ENCODE measurements around the gene TADA2A. TPM values are rescaled to one million over a fixed set of nuclear protein-coding genes. Genes with fewer than 3 reads are reported as not detected.
A peak's percentile ranks its signal among the peaks of the same experiment; 100 is the strongest.

TADA2A gene
- total RNA-seq, 2 donors from 2014 or later: 26.9 to 31.6 TPM

DNA sequence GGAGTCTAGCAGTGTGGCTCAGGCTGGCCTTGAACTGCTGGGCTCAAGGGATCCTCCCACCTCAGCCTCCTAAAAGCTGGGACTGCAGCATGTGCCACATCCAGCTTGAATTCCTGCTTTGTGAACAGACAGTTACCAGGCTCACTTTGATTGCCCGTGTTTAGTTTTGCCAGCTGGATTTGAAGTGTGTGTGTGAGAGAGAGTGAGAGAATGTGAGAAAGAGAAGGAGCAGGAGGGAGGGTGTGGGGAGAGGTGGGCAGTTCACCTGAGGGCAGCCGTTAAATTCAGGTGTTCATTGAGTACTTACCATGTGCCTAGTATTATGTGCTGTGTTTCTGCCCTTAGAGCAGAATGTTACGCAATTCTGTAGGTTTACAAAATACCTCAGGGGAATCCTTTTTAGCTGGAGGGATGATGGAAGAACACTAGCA is 87.7 kb downstream of the TADA2A start:
- H3K9me3 Mint-ChIP-seq: peaks cover 3% of the 10 kb centered on the region
- peaks cover 14% of the 10 kb centered on the region for H3K27me3 Mint-ChIP-seq (ENCODE audit: insufficient read depth)
- TF ChIP-seq, protein P1, sequence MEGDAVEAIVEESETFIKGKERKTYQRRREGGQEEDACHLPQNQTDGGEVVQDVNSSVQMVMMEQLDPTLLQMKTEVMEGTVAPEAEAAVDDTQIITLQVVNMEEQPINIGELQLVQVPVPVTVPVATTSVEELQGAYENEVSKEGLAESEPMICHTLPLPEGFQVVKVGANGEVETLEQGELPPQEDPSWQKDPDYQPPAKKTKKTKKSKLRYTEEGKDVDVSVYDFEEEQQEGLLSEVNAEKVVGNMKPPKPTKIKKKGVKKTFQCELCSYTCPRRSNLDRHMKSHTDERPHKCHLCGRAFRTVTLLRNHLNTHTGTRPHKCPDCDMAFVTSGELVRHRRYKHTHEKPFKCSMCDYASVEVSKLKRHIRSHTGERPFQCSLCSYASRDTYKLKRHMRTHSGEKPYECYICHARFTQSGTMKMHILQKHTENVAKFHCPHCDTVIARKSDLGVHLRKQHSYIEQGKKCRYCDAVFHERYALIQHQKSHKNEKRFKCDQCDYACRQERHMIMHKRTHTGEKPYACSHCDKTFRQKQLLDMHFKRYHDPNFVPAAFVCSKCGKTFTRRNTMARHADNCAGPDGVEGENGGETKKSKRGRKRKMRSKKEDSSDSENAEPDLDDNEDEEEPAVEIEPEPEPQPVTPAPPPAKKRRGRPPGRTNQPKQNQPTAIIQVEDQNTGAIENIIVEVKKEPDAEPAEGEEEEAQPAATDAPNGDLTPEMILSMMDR (conservative IDR thresholded peaks at IDR 0.05): no peak
- H3K36me3 Mint-ChIP-seq (ENCODE audit: low read depth): peaks cover 2% of the 10 kb centered on the region
- 91 to 100% methylated on average over 2 to 3 of the region's 3 CpGs for WGBS, 2 experiments (ENCODE audit: insufficient coverage in 1 of 2, insufficient read length in 1 of 2)
- no peak overlapping the region for H3K27ac Mint-ChIP-seq
- no peaks in the 10 kb centered on the region for H3K27me3 ChIP-seq (ENCODE audit: control insufficient read depth, insufficient read depth, low read length, poor library complexity, severe bottlenecking)
- H3K27ac ChIP-seq (ENCODE audit: low read depth, low read length): no peak overlapping the region
- no peak for DNase-seq
- H3K4me3 ChIP-seq (ENCODE audit: low read length): no peak overlapping the region
- peaks cover 3% of the 10 kb centered on the region for H3K4me1 ChIP-seq (ENCODE audit: control insufficient read depth, insufficient read depth, low read length)
- no peak overlapping the region for H3K9ac ChIP-seq (ENCODE audit: extremely low read depth, low read length, poor library complexity, severe bottlenecking)
- H3K9me3 ChIP-seq (ENCODE audit: control insufficient read depth, low read length): peaks cover 11% of the 10 kb centered on the region
- H3K4me3 Mint-ChIP-seq: no peak overlapping the region
- H3K36me3 ChIP-seq (ENCODE audit: control insufficient read depth, insufficient read depth, low read length): peaks cover 10% of the 10 kb centered on the region
- peaks cover 21% of the 10 kb centered on the region for H3K4me1 Mint-ChIP-seq

GRCh38 chr17:37494971-37495370 is 88.3 kb downstream of the TADA2A start:
- Histone ChIP-seq H3K4me1 (ENCODE audit: control insufficient read depth, insufficient read depth, low read length) (peaks cover 3% of the 10 kb centered on the region), H3K9ac (ENCODE audit: extremely low read depth, low read length, poor library complexity, severe bottlenecking) (no peak overlapping the region), H3K27ac (ENCODE audit: low read depth, low read length) (no peak overlapping the region), H3K4me3 (ENCODE audit: low read length) (no peak overlapping the region), H3K27me3 (ENCODE audit: control insufficient read depth, insufficient read depth, low read length, poor library complexity, severe bottlenecking) (no peaks in the 10 kb centered on the region), H3K36me3 (ENCODE audit: control insufficient read depth, insufficient read depth, low read length) (peaks cover 10% of the 10 kb centered on the region), H3K9me3 (ENCODE audit: control insufficient read depth, low read length) (peaks cover 11% of the 10 kb centered on the region)
- Mint-ChIP-seq H3K9me3 (peaks cover 3% of the 10 kb centered on the region), H3K4me1 (peaks cover 21% of the 10 kb centered on the region), H3K27ac (peak overlapping the region; percentile 68), H3K27me3 (ENCODE audit: insufficient read depth) (peaks cover 14% of the 10 kb centered on the region), H3K4me3 (no peak overlapping the region), H3K36me3 (ENCODE audit: low read depth) (peaks cover 2% of the 10 kb centered on the region)
- peak; percentile 74 for DNase-seq
- WGBS, 2 experiments (ENCODE audit: insufficient coverage in 1 of 2, insufficient read length in 1 of 2): 60 to 75% methylated on average over 5 to 8 of the region's 8 CpGs
- TF ChIP-seq, protein P1 (conservative IDR thresholded peaks at IDR 0.05): no peak

GRCh38 chr17:37500378-37500777 is 93.7 kb downstream of the TADA2A start:
- no peak for DNase-seq
- Histone ChIP-seq H3K9me3 (ENCODE audit: control insufficient read depth, low read length) (no peaks in the 10 kb centered on the region), H3K4me3 (ENCODE audit: low read length) (no peak overlapping the region), H3K9ac (ENCODE audit: extremely low read depth, low read length, poor library complexity, severe bottlenecking) (no peak overlapping the region), H3K4me1 (ENCODE audit: control insufficient read depth, insufficient read depth, low read length) (peaks cover 5% of the 10 kb centered on the region), H3K27me3 (ENCODE audit: control insufficient read depth, insufficient read depth, low read length, poor library complexity, severe bottlenecking) (no peaks in the 10 kb centered on the region), H3K36me3 (ENCODE audit: control insufficient read depth, insufficient read depth, low read length) (no peaks in the 10 kb centered on the region), H3K27ac (ENCODE audit: low read depth, low read length) (no peak overlapping the region)
- Mint-ChIP-seq H3K36me3 (ENCODE audit: low read depth) (peaks cover 2% of the 10 kb centered on the region), H3K4me3 (no peak overlapping the region), H3K27ac (no peak overlapping the region), H3K9me3 (peaks cover 3% of the 10 kb centered on the region), H3K4me1 (peaks cover 8% of the 10 kb centered on the region), H3K27me3 (ENCODE audit: insufficient read depth) (no peaks in the 10 kb centered on the region)
- TF ChIP-seq, protein P1 (conservative IDR thresholded peaks at IDR 0.05): no peak
